ENCODE data around the gene CEBPA.

The CEBPA gene

GRCh38 chr19:33273881-33274662 lies 28.3 kb downstream of the CEBPA start:
- peak in 3 of 51 donors; percentile 10 to 27 (median 24) for DNase-seq

GRCh38 chr19:33273065-33273736 lies 29.1 kb downstream of the CEBPA start:
- no peak for DNase-seq

GRCh38 chr19:33271246-33272021 lies 30.9 kb downstream of the CEBPA start:
- no peak for DNase-seq

- DNase-seq: no peak
These were observed 31.6 kb downstream of the CEBPA start for GRCh38 chr19:33270769-33271168.

GRCh38 chr19:33269016-33269415 lies 33.3 kb downstream of the CEBPA start:
- DNase-seq: no peak

- DNase-seq: peak in 2 of 51 donors; percentile 10 to 28
These were observed 34.0 kb downstream of the CEBPA start for GRCh38 chr19:33268162-33268991.

- no peak for DNase-seq
These were observed 34.6 kb downstream of the CEBPA start for GRCh38 chr19:33267706-33268105.

GRCh38 chr19:33266974-33267484 lies 35.3 kb downstream of the CEBPA start:
- peak in 1 of 51 donors; percentile 17 for DNase-seq

- no peak for DNase-seq
These were observed 37.4 kb downstream of the CEBPA start for GRCh38 chr19:33264881-33265445.

GRCh38 chr19:33263325-33264023 lies 38.9 kb downstream of the CEBPA start:
- DNase-seq: no peak

GRCh38 chr19:33261511-33262189 lies 40.7 kb downstream of the CEBPA start:
- no peak for DNase-seq

- peak in 11 of 51 donors; percentile 14 to 34 (median 23) for DNase-seq
These were observed 41.5 kb downstream of the CEBPA start for GRCh38 chr19:33260628-33261418.

- no peak for DNase-seq
These were observed 42.8 kb downstream of the CEBPA start for GRCh38 chr19:33259539-33259938.

GRCh38 chr19:33257828-33258227 lies 44.5 kb downstream of the CEBPA start:
- DNase-seq: no peak

GRCh38 chr19:33256261-33256660 lies 46.1 kb downstream of the CEBPA start:
- DNase-seq: peak in 1 of 51 donors; percentile 26

- no peak for DNase-seq
These were observed 46.6 kb downstream of the CEBPA start for GRCh38 chr19:33255781-33256180.

GRCh38 chr19:33254245-33254824 lies 48.0 kb downstream of the CEBPA start:
- DNase-seq: no peak

- peak in 4 of 51 donors; percentile 23 to 34 (median 30) for DNase-seq
These were observed 49.4 kb downstream of the CEBPA start for GRCh38 chr19:33252971-33253370.

Data from hypothalamus (tissue), 51 donors.